GM18511 (cell line): ENCODE data around the gene TESMIN.

Source experiments
- ATAC-seq: cut with Tn5 transposase; IDR thresholded peaks from one replicate; pipeline ENCODE4 v1.9.1; 2021; ENCODE audit warnings: mild to moderate bottlenecking, moderate library complexity; ENCODE audit not compliant: unreplicated experiment

TESMIN gene

DNA sequence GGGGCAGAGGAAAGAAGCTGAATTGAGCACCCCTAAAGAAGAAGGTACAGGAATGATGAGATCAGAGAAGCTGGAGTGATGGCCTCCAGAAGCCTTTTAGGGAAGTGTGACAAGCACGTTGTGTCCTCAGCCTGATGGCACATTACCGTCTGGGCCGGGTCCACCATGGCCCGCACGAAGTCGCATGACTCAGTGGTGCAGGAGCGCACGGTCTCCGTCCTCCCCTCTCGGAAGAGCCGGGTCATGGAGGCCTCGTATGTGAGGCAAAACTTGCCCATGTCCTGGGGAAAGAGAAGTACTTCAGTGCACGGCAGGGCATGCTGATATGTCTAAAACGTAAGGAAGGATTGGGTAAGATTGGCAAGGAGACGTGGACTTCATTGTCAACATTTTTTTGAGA is 11.2 kb upstream of the TESMIN start:
- ATAC-seq: no peak

DNA sequence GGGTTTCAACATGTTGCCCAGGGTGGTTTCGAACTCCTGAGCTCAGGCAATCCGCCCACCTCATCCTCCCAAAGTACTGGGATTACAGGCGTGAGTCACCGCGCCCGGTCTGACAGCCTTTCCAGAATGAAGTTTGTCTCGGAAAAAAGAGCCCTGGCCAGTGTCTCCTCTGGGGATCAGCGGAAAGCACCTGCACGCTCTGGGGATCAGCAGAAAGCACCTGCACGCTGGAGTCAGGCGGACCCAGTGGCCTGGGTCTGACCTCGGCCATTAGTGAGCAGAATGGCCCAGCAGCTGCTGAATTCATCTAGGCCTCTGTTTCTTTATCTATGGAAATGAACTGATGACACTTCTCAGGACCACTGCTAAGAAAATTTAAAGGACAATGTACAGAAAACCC is 10.5 kb upstream of the TESMIN start:
- ATAC-seq: no peak

DNA sequence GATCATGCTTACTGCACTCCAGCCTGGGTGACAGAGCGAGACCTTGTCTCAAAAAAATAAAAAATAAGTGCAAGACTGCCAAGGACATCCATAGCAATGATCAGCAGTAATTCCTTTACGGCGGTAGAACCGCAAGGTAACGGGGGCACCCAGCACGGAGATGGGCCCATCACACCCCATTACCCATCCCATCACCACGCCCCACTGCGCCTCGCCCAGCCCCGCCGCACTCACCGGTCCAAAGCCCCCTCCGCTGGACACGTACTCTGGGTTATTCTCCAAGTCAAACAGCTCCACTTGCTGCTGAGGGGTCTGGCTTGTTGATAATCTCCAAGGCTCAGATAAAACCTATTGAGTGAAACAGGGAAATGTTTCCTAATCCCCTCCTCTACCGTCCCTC is 8.7 kb upstream of the TESMIN start:
- no peak for ATAC-seq

DNA sequence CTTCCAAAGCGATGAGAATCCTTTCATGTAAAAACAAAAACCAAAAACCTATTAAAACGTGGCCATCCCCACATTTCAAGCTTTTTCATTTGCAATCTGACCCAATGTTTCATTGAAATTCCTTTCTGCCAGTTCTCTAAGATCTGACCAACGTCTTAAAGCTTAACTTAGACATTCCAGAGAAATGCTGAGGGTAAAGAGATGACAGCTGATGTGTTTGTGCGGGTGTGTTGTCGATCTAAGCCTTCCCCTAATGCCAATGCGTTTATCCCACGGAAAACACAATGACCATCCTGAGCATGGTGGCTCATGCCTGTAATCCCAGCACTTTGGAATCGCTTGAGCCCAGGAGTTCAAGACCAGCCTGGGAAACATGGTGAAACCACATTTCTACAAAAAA is 6.4 kb upstream of the TESMIN start:
- no peak for ATAC-seq

DNA sequence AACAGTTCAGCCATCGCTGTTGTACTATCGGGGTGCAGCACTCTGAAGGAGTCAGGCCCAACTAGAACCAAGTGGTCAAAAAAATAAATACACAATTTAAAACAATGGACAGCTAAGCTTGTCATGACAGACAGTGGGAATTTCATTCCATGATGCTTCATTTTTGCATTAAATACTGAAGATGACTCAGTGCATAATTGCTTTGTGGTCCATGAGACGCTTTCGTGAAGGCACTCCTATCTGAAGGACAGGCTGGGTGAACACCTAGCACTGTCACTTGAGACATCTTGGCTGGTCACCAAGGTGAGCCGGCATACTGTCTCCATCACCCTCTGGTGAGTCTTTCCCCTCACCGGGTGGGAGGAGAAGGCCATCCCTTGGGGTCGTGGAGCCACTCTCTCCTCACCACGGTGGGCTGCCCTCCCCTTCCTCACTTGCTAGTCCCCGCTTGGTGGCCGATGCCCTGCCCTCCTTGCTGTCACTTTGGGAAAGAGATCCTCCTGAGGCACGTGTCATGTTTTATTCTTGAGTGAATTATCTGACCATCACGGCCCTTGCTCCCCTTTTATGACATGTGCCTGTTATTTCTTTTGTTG is 4.9 kb upstream of the TESMIN start:
- no peak for ATAC-seq

DNA sequence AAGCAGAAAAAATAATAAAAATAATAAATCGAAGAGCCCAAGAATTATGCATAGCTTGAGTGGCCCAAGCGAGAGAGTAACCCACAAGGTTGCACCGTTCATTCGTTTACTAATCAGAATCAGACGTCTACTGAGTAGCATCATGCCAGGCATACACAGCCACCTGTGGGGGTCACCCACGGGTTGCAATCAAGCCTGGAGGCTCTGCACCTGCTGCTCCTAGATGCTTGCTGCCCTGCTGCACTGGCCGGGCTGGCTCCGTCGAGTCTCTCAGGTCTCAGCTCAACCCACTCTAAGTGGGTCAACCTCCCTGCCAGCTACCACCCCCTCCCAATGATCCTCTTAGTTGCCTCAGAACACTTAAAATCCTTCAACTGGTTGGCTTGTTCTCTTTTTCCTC is 2.0 kb upstream of the TESMIN start:
- ATAC-seq: no peak

DNA sequence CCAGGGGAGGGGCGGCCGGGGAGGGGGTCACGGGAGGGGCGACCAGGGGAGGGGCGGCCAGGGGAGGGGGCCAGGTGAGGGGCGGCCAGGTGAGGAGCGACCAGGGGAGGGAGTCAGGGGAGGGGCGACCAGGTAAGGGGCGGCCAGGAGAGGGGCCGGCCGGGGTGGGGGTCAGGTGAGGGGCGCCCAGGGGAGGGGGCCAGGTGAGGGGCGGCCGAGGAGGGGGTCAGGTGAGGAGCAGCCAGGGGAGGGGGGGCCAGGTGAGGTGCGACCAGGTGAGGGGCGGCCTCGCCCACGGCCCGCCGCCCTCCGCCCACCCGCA is 355 bp downstream of the TESMIN start:
- no peak for ATAC-seq

DNA sequence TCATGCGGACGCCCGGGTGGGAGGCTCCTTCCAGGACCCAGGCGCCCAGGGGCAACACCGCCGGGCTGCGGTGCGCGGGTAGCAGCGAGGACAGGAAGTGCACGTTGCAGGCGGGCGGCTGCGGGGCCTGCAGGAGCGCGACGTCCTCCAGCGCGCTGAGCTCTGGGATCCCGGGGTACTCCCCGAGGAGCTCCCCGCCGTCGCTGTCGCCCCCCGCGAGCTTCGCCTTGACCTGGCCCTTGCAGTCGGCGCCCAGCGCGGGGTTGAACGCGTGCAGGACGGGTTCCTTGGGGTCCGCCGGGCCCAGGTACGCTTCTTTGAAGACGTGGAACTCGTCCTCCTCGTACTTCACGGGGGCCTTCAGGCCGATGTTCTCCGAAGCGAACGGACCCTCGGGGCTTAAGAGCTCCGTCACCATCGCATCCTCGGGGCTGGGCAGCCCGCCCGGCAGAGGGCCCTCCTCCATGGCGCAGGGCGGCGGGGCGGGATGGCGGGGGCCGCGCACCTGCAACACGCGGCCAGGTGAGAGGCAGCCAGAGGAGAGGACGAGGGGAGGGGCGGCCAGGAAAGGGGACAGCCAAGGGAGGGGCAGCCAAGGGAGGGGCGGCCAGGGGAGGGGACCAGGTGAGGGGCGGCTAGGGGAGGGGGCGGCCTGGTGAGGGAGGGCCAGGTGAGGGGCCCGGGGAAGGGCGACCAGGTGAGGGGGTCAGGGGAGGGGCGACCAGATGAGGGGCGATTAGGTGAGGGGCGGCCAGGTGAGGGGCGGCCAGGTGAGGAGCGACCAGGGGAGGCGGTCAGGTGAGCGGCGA is 921 bp downstream of the TESMIN start:
- no peak for ATAC-seq

DNA sequence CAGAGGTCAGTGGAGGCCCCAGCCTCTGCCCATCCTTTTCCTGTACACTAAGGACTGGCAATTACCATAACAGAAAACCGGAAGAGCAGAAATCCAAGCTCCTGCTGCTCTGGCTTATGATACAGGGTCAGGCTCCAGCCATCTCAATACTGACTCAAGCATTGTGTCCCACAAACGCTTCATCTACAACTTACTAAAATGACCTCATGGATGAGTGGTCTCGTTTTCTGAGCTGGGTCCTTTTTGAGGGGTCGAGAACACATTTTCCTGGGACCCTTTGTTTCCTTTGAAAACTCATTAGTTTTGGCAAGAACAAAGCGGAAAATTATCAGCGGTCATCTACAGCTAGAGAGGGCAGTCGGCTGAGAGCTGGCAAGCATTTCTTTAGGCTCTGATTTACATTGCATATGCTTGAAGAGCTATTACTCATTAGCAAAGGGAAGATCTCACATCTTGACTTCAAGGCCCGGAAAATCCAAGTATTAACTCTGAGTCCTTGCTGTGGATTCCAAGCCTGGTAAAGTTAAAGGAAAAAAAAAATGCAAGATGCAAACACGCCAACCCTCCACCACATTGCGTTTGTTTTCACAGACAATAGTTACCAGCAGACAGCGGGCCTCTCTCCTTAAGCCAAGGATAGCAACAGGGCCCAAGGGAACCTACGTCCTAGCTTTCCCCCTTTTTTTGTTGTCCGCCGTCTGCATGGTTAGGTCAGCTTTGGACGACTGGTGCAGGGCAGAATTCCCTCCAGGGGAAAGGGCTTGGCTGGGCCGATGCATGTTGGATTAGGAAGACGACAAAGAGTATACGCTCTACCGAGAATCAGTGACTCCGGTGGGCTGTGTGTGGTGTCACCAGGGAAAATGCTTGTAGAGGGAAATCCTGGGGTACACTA is 1.8 kb downstream of the TESMIN start:
- ATAC-seq: no peak

DNA sequence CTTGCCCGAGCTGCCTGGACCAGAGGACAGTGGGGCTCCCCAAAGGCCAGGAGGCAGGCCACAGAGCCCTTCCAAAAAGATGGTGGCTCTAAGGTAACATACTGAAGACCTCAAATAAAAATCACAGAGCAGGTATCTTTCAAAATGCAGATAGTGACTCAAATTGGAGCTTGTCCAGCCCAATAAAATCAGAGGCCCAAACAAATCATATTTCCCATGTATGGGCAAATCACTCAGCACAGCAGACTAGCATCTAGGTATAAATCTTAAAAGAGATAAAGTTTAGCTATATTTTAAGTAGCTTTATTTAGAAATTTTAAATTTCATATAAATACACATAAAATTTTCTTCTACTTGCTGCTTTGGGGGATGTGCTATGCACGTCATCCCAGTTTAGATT is 3.3 kb downstream of the TESMIN start:
- no peak for ATAC-seq

DNA sequence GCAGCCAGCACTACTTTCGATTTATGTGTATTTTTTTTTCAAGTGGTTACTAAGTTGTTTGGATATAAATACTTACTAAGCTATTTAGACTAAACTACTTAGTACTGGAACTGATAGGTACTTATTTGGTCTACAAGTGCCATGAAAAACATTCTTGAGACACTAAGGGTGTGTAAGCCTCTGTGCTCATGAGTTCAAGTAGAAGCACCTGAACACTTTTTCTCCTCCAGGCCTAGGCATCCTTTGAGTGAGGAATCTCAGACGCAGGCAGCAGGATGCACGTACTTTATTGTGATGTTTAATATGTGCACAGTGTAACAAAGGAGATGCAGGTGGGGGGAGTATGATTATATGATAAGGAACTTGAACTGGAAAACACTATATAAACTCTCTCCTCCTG is 7.8 kb downstream of the TESMIN start:
- no peak for ATAC-seq

DNA sequence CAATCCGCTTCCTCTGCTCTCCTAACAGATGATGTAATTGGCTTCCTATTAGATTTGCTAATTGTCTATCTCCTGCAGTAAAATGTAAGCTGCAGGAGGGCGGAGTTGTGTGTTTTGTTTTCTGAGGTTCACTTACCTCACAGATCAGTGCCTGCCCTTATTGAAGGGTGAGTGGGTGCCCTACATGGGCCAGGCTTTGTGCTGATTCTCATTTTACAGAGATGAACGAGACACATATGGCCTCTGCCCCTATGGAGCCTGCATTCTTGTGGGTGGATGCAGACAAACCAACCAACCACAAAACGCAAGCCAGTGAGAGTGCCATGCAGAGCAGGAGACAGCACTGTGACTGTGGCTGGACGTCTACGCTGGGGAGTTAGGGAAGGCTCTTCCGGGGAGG is 9.9 kb downstream of the TESMIN start:
- no peak for ATAC-seq

DNA sequence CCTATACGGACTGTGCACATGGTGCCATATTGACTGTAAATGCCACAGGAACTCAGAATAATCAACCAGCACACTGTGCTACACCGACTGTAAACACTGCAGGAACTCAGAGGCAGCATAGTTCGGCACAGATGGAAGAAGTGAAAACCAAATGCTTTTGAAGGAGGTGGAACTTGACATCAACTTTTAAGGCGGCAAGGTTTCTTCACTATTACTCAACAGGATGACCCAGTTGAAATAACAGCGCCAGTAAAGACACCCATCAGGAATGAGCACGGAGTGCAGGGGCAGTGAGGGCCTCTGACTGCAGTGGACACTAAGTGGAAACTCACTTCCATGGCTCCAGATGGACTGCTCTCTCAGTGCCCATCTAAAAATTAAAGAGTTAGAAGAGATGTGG is 15.7 kb downstream of the TESMIN start:
- ATAC-seq: no peak

DNA sequence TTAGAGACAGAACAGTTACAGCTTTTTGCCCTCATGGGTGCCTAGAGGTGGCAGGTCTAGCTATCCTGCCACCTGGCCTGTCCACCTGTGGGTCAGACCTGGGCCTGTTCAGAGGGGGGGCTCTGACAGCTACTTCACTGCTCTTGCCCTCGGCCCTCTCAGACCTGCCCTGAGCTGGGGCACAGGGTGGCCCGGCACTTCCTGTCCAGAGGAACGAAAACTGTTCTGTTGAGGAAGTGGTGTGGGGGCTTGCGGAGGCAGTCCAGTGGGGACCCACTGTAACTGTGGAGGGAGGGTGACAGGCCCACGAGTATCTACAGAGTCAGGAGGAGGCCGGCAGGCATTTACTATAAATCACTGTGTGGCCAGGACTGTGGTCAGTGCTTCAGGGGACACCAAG is 16.2 kb downstream of the TESMIN start:
- ATAC-seq: no peak

DNA sequence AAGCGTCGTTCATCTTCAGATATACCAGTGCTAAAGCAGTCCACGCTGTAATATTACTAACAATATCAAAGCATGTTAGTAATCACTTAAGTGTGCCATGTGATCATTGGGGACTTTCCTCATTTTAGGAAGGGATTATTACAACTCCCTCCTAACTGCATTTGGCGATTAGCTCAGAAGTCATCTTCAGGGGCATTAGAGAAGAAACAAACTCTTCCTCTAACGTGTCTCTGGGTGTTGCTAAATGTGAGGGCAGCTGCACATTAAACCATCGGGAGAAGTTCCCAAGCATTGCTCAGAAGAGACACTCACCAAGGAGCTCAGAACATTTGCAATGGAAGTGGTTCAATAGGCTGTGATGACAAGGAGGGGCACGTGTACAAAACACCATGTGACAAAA is 17.2 kb downstream of the TESMIN start:
- ATAC-seq: no peak

DNA sequence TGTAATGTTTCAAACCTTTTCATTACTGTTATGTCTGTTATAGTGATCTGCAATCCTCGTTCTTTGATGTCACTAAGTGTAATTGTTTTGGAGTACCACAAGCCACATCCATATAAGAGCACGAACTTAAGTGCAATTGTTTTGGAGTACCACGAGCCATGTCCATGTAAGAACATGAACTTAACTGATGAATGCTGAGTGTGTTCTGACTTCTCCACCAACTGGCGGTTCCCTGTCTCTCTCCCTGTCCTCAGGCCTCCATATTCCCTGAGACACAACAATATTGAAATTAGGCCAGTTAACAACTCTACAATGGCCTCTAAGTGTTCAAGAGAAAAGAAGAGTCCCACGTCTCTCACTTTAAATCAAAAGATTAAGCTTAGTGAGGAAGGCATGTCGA is 23.5 kb downstream of the TESMIN start:
- no peak for ATAC-seq

DNA sequence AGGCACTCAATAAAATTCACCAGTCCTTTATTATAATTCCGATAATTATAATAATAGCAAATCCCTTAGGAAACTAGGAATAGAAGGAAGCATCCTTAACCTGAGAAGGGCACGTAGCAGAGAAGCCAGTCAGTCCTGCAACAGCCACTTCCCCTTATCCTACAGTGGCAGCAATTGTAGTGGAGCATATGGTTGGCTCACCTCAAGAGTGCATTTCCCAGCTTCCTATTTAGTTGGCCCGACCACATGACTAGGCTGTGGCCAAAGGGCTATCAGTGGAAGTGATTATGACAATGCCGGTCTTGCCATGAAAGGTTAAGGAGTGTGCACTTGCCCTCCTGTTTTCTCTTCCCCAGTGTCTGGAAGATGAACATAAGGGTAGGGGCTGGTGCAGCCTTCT is 27.0 kb downstream of the TESMIN start:
- ATAC-seq: no peak

DNA sequence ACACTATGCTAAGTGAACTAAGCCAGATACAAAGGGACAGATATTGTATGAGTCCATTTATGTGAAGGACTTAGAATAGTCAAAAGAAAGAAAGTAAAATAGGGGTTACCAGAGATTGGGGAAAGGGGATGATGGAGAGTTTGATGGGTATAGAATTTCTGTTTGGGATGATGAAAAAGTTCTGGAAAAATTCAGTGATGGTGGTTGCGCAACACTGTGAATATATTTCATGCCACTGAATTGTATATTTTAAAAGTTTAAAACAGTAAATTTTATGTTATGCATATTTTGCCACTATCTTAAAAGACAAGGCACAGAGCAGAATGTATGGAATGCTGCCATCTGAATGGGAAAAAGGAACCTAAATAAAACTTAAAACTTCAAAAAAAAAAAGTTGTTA is 29.2 kb downstream of the TESMIN start:
- no peak for ATAC-seq

DNA sequence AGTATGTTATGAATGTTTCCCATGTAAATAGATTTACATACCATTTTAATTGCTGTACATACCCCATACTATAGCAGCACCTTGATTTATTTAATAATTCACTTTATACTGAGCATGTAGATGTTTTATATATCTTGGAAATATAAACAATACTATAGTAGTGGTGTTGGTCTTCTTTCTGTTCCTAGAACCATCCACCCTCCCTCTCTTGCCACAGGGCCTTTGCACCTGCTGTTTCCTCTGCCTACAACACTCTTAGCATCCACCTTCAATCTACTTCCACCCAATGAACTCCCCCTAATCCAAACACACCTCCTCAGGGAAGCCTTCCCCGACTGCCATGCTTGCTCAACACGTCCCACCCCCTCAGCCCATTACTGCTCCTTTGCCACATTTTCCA is 30.2 kb downstream of the TESMIN start:
- no peak for ATAC-seq

DNA sequence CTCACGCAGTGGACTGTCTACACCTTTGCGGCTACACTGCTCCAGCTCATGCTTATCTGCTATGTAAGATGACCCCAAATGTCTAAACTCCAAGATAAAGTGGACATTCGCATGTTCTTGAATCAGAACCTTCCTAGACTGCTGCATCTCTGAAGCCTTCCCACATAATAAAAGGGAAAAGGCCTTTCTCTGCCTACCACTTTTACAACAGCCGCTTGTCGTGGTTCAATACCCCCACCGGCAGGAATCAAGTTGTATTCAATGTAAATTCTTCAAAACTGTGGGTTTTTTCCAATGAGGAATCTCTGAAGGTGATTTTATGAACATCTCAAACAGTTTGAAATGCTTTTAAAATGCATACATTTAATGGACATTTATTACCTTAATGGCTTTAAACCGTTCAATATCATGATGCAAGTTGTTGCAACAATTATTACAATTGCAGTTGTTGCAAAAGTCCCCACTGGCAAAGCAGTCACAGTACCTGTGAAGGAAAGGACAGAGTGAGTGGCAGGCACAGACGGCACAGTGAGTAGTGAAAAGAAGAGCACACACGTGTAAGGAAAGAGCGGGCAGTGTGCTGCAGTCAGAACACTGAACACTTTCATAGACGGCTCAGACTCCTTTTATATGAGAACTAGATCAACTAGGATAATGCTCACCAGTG is 35.7 kb downstream of the TESMIN start:
- no peak for ATAC-seq

DNA sequence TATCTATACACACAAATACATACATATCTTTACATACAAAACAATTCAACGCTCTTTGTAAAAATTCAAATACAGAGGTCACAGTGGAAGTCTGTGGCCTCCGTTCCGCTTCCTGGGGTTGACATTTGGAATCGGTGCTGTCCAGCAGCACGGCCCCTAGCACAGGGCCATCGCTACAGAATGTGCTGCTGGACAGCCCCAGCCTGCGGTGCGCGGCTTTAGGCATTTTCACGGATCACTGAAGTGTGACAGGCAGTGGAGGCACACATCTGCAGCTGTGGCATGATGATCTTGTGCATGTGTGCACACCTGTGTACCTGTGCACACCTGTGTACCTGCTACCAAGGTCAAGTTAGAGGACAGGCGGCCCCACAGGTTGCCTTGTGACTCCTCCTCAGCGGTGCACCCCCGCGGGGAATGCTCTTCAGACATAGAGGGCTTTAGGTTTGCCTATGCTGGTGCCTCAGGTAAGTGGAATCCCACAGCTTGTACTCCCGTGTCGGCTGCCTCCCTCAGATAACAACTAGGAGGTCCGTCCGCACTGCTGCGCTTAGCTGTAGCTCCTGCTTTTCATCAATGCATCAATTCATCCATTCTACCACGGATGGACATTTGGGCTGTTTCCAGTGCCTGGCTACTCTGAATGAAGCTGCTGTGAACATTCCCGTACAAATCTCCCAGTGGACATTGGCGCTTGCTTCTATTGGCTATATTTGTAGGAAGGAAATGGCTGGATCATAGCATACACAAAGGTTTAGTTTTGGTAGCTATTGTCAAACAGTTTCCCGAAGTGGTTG is 37.1 kb downstream of the TESMIN start:
- ATAC-seq: no peak
